Urinary bladder (tissue), 4 donors: Measurements from ENCODE around the gene IFT20. TPM values are rescaled to one million over a fixed set of nuclear protein-coding genes. Genes with fewer than 3 reads are reported as not detected.
A peak's percentile ranks its signal among the peaks of the same experiment; 100 is the strongest.

Experiments used
- DNase-seq: peaks from one replicate; pipeline ENCODE4 v3.0.0-alpha.2; 2015; ENCODE audit errors: extremely low spot score
- H3K27ac ChIP-seq: one replicate; pipeline ENCODE4 v1.5.1; 2013; ENCODE audit warnings: low read depth, mild to moderate bottlenecking, moderate library complexity
- H3K36me3 ChIP-seq: one replicate; pipeline ENCODE4 v1.6.1; 2013; ENCODE audit warnings: mild to moderate bottlenecking, moderate library complexity; ENCODE audit not compliant: insufficient read depth
- H3K4me1 ChIP-seq: one replicate; pipeline ENCODE4 v1.6.1; 2013; ENCODE audit warnings: mild to moderate bottlenecking, moderate library complexity; ENCODE audit not compliant: insufficient read depth
- H3K4me3 ChIP-seq: one replicate; pipeline ENCODE4 v1.5.1; 2013; ENCODE audit warnings: low read depth, low read length
- WGBS: extraction: QIAGEN DNeasy Blood & Tissue Kit; methylation state at CpG from one replicate; pipeline ENCODE4 v1.1.7; 2013; 5-methylcytosine and 5-hydroxymethylcytosine counted together
- polyA plus RNA-seq: library from polyadenylated mRNA; stranded (reverse); fragments of 200-250 nt; gene quantifications from one replicate; pipeline ENCODE4 v1.2.3, GENCODE V29; 2013
- total RNA-seq: library from RNA; depleted of rRNA; stranded (reverse); fragments of >200 nt; gene quantifications from one replicate; pipeline ENCODE4 v1.2.3, GENCODE V29; 2014
- donor health status: healthy with polysubstance abuse.
- donor health status: healthy.

IFT20 gene
- total and polyA plus RNA-seq, 2 donors, result 45.4 to 57.4 TPM

- H3K27ac ChIP-seq, result no peak overlapping the region
- no peaks in the 10 kb centered on the region for H3K4me1 ChIP-seq
- no peak for DNase-seq
- no peaks in the 10 kb centered on the region for H3K36me3 ChIP-seq
- no peak overlapping the region for H3K4me3 ChIP-seq
- WGBS, result 92% methylated on average over 23 of the region's 23 CpGs
These were observed 33.8 kb upstream of the IFT20 start for GRCh38 chr17:28368915-28369683.

- WGBS, result 86% methylated on average over 5 of the region's 5 CpGs
- Histone ChIP-seq H3K36me3 (no peaks in the 10 kb centered on the region), H3K4me3 (no peak overlapping the region), H3K27ac (no peak overlapping the region), H3K4me1 (no peaks in the 10 kb centered on the region)
- DNase-seq, result no peak
These were observed 33.1 kb upstream of the IFT20 start for GRCh38 chr17:28368306-28368831.

- Histone ChIP-seq H3K4me1 (no peaks in the 10 kb centered on the region), H3K36me3 (no peaks in the 10 kb centered on the region), H3K27ac (no peak overlapping the region), H3K4me3 (no peak overlapping the region)
- DNase-seq, result no peak
- 93% methylated on average over 21 of the region's 21 CpGs for WGBS
These were observed 32.5 kb upstream of the IFT20 start for GRCh38 chr17:28367641-28368305.

GRCh38 chr17:28366605-28367004 is 31.3 kb upstream of the IFT20 start:
- Histone ChIP-seq H3K4me1 (no peaks in the 10 kb centered on the region), H3K27ac (no peak overlapping the region), H3K36me3 (no peaks in the 10 kb centered on the region), H3K4me3 (no peak overlapping the region)
- WGBS, result 75% methylated on average over 1 of the region's 1 CpG
- no peak for DNase-seq

- no peak for DNase-seq
- Histone ChIP-seq H3K4me3 (no peak overlapping the region), H3K4me1 (no peaks in the 10 kb centered on the region), H3K36me3 (no peaks in the 10 kb centered on the region), H3K27ac (no peak overlapping the region)
- 90% methylated on average over 3 of the region's 3 CpGs for WGBS
These were observed 30.2 kb upstream of the IFT20 start for GRCh38 chr17:28365487-28365886.

- no peak for DNase-seq
- no peaks in the 10 kb centered on the region for H3K4me1 ChIP-seq
- H3K27ac ChIP-seq, result no peak within 1 kb of the TSS
- no peaks in the 10 kb centered on the region for H3K36me3 ChIP-seq
- WGBS, result 89% methylated on average over 13 of the region's 13 CpGs
- H3K4me3 ChIP-seq, result no peak within 1 kb of the TSS
These were observed 29.5 kb upstream of the IFT20 start, which contains the start of gene SEBOX for GRCh38 chr17:28364665-28365363. SEBOX (minus strand) TSS chr17:28365199; CDS start chr17:28365151, 48 bp downstream.

- H3K4me3 ChIP-seq, result no peak overlapping the region
- WGBS, result 89% methylated on average over 8 of the region's 8 CpGs
- H3K4me1 ChIP-seq, result no peaks in the 10 kb centered on the region
- DNase-seq, result no peak
- H3K36me3 ChIP-seq, result no peaks in the 10 kb centered on the region
- H3K27ac ChIP-seq, result no peak overlapping the region
These were observed 28.7 kb upstream of the IFT20 start for GRCh38 chr17:28363776-28364650.

- Histone ChIP-seq H3K4me3 (no peak overlapping the region), H3K27ac (no peak overlapping the region), H3K4me1 (no peaks in the 10 kb centered on the region), H3K36me3 (no peaks in the 10 kb centered on the region)
- no peak for DNase-seq
- WGBS, result 90% methylated on average over 5 of the region's 5 CpGs
These were observed 27.9 kb upstream of the IFT20 start for GRCh38 chr17:28363186-28363585.

- H3K27ac ChIP-seq, result peak overlapping the region; percentile 83
- no peaks in the 10 kb centered on the region for H3K36me3 ChIP-seq
- peak overlapping the region; percentile 86 for H3K4me3 ChIP-seq
- H3K4me1 ChIP-seq, result no peaks in the 10 kb centered on the region
- no peak for DNase-seq
- WGBS, result 3% methylated on average over 4 of the region's 4 CpGs
These were observed 22.6 kb upstream of the IFT20 start for GRCh38 chr17:28357901-28358197.

GRCh38 chr17:28357061-28357900 is 22.0 kb upstream of the IFT20 start, which contains the start of gene POLDIP2:
POLDIP2 (minus strand) TSS chr17:28357527; CDS start chr17:28357448, 79 bp downstream.
- Histone ChIP-seq H3K36me3 (no peaks in the 10 kb centered on the region), H3K27ac (peak within 1 kb of the TSS; percentile 86), H3K4me3 (peak within 1 kb of the TSS; percentile 86), H3K4me1 (no peaks in the 10 kb centered on the region)
- peak; percentile 85 for DNase-seq
- under 1% methylated on average over 80 of the region's 80 CpGs for WGBS

GRCh38 chr17:28350271-28350670 is 15.0 kb upstream of the IFT20 start:
- no peak for DNase-seq
- H3K27ac ChIP-seq, result no peak overlapping the region
- 93% methylated on average over 7 of the region's 7 CpGs for WGBS
- no peaks in the 10 kb centered on the region for H3K4me1 ChIP-seq
- peaks cover 4% of the 10 kb centered on the region for H3K36me3 ChIP-seq
- H3K4me3 ChIP-seq, result no peak overlapping the region

GRCh38 chr17:28348979-28349378 is 13.7 kb upstream of the IFT20 start:
- no peak for DNase-seq
- no peak overlapping the region for H3K4me3 ChIP-seq
- WGBS, result 97% methylated on average over 3 of the region's 3 CpGs
- H3K36me3 ChIP-seq, result peaks cover 4% of the 10 kb centered on the region
- H3K27ac ChIP-seq, result no peak overlapping the region
- no peaks in the 10 kb centered on the region for H3K4me1 ChIP-seq
